GM13976 (cell line): ENCODE data around the gene MEIOSIN.
"Not testable (repeated sequence)": the region's sequence is repeated elsewhere in the genome, so short reads cannot be mapped to it uniquely, and the experiment has no call there.

Experiments used
- DNase-seq: peaks from one replicate; pipeline ENCODE4 v3.0.0; 2012; ENCODE audit warnings: low spot score
- CTCF ChIP-seq: IDR thresholded peaks from 2 replicates; pipeline ENCODE4 v1.5.1; 2012; ENCODE audit warnings: borderline replicate concordance, mild to moderate bottlenecking; ENCODE audit not compliant: insufficient read depth; ENCODE audit errors: extremely low read depth, missing control alignments, control extremely low read depth
- in situ Hi-C: fragments of 300-500 bp; cut with MboI; formaldehyde crosslinking; loops from one replicate; pipeline ENCODE4 v1.12.0; 2022; ENCODE audit warnings: low sequenced_read_pairs, mixed read lengths, inconsistent platforms; ENCODE audit not compliant: unreplicated experiment

Gene MEIOSIN

DNA sequence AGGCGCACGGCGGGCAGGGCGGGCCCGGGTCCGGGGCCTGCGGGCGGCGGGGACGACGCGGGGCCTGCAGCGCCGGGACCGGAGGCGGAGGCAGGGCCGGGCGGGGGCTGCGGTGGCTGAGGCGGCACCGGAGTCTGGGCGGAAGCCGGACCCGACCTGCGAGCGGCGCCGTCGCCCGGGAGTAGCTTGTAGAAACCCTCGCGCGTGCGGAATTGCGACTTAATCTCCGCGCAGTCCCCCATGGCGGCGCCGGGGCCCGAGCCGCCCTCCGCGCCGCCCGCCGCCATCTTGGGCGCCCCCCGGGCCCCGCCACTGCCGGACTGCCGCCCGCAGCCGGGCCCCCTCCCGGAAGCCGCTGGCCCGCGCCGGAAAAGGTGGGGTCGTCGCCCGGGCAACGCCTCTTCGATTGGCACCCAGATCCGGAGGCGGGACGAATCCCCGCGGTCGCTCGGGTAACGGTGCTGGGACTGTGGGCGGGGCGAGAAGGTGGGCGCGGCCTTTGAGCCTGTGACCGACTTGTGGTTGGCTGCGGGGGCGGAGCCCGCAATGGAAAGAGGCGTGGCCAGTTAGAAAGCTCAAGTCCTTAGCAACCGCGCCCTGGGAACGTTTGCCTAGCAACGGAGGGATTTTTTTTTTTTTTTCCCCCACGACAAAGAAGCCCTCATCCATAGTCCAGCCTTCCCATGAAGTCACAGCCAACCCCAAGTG, 59.4 kb downstream of the MEIOSIN start, which contains the start of gene DMWD:
TSS of gene DMWD (minus strand) at position 376 of the 708 bp plus-strand sequence. CDS start at position 287, 89 bp downstream.
- DNase-seq = peak; percentile 99
- TF ChIP-seq CTCF = no peak
- in situ Hi-C loops = no loop called here

DNA sequence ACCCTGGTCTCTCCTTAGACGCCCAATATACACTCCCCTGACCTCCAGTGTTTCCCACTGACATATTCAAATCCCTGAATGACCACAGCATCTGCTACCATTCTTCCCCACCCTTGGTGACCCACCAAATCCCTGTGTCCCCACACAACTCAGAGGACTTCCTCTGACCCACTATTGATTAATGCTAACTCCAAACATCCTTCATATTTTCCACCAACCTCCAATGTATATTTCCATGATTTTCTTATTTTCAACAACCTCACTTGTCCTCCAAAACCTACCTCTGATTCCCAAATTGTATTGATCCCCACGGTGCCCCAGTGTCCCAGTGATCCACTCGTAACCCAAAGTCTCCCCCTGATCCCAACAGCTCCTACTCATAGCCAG, 59.9 kb downstream of the MEIOSIN start:
- in situ Hi-C loops = no loop called here
- TF ChIP-seq CTCF = no peak
- no peak for DNase-seq

DNA sequence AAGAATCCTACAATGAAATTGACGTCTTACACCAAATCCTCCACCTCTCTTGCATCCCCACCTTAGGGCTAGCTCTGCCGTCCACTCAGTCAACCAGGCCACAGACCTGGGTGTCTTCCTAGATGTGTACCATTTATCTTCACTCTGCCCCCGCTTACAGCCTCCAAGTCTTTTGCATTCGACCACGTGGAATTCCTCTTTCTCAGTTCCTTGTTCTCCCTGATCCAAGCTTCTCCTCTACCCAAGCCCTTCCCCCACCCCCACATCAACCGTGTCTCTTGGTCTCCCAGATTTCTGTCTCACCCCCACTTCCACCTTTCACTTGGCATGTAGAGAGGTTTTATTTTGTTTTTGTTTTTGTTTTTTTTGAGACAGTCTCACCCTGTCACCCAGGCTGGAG, 60.6 kb downstream of the MEIOSIN start:
- no peak for DNase-seq
- in situ Hi-C loops = no loop called here
- TF ChIP-seq CTCF = no peak

DNA sequence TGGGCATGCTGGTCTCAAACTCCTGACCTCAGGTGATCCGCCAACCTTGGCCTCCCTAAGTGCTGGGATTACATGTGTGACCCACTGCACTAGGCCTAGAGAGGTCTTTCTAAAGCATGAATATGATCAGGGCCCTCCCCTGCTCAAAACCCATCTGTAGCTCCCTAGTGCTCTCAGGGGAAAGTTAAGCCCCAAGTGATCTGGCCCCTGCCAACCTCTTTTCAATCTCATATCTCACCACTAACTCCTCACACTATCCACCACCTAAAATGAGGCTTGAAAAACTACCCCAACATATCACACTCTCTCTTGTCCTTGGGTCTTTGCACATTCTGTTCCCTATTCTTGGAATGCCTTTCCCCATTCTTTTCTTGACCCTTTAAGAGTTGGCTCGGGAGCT, 61.4 kb downstream of the MEIOSIN start:
- in situ Hi-C loops = no loop called here
- TF ChIP-seq CTCF = no peak
- no peak for DNase-seq

DNA sequence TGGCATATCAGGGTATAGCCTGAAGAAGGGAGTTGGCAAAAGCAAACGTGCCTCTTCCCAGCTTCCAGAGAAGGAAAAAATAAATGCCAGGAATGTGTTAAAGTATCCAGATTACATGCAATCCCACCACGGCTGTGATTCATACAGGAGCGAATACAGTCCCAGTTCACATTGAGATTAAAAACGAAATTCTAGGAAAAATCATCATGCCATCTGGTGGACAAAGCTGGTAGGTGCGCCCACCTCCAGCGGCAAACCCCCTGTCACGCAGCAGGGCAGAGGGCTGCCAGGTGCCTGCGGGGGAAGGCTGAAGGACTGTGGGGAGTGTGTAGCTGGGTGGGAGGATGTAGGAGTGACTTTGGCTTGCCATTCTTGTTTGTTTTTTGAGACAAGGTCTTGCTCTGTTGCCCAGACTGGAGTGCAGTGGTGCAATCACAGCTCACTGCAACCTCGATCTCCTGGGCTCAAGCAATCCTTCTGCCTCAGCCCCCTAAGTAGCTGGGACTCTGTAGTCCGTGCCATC, 65.8 kb downstream of the MEIOSIN start:
- peak; percentile 84 for DNase-seq
- in situ Hi-C loops = no loop called here
- TF ChIP-seq CTCF = peak; percentile 60

DNA sequence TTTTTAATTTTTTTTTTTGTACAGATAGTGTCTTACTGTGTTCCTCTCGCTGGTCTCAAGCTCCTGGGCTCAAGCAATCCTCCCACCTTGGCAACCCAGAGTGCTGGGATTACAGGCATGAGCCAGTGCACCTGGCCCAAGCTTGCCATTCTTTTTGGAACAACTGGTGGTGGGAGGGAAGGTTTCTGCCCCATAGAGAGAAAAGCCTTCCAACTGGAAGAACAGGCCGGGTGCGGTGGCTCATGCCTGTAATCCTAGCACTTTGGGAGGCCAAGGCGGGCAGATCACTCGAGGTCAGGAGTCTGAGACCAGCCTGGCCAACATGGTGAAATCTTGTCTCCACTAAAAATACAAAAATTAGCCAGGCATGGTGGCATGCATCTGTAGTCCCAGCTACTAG, 66.3 kb downstream of the MEIOSIN start:
- DNase-seq, in situ Hi-C loops: not testable (repeated sequence)

DNA sequence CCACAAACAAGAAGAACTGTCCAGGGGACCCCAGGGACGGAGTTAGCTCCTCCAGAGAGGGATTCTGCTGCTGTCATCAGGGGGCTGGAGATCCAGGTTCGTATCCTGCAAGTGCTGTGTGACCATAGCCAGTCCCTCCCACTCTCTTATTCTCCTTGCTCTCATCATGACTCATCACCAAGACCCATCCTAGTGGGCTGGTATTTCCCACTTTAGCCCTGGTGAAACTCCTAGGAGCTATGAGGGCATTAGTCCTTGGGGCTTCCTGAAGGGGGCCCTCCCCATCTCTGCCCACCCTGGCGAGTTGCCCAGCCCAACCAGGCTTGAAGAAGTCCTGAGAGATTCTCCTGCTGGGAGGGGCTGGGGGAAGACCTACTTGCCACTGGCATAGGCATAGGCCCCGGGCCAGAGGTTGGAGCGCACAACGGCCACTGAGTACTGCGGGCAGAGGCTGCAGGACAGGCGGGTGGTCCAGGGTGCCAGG, 66.9 kb downstream of the MEIOSIN start:
- TF ChIP-seq CTCF = no peak
- no peak for DNase-seq
- in situ Hi-C loops = no loop called here
